ENCODE results near the gene HARS1. TPM values are rescaled to one million over a fixed set of nuclear protein-coding genes. Genes with fewer than 3 reads are reported as not detected.
A peak's percentile ranks its signal among the peaks of the same experiment; 100 is the strongest.
"Not testable (repeated sequence)": the region's sequence is repeated elsewhere in the genome, so short reads cannot be mapped to it uniquely, and the experiment has no call there.

Gene HARS1, protein sequence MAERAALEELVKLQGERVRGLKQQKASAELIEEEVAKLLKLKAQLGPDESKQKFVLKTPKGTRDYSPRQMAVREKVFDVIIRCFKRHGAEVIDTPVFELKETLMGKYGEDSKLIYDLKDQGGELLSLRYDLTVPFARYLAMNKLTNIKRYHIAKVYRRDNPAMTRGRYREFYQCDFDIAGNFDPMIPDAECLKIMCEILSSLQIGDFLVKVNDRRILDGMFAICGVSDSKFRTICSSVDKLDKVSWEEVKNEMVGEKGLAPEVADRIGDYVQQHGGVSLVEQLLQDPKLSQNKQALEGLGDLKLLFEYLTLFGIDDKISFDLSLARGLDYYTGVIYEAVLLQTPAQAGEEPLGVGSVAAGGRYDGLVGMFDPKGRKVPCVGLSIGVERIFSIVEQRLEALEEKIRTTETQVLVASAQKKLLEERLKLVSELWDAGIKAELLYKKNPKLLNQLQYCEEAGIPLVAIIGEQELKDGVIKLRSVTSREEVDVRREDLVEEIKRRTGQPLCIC
- total RNA-seq (10 to 100 TPM; 51.4 to 65.1 TPM), polyA plus RNA-seq (ENCODE audit: insufficient read length in 2 of 2) (100 to 1,000 TPM in 1 of 2 donors, 10 to 100 TPM in 1; 86.3 to 100 TPM)
- long read RNA-seq, donor 1, transcript HARS-211 (3 exons, 619 nt) = minor isoform, 7 of 201 reads
- long read RNA-seq, donor 1, transcript HARS-215 (13 exons, 1,945 nt) = major isoform, 31 of 201 reads
- long read RNA-seq, donor 1, partial matches to known transcripts = 120 of 201 reads
- long read RNA-seq, donor 1, other reads (novel, unspliced or antisense) = 41 of 201 reads
- long read RNA-seq, donor 2, transcript HARS-215 (13 exons, 1,945 nt) = major isoform, 7 of 57 reads
- long read RNA-seq, donor 2, partial matches to known transcripts = 34 of 57 reads
- long read RNA-seq, donor 2, other reads (novel, unspliced or antisense) = 16 of 57 reads
- long read RNA-seq, donor 3, transcript HARS-215 (13 exons, 1,945 nt) = major isoform, 19 of 90 reads
- long read RNA-seq, donor 3, partial matches to known transcripts = 42 of 90 reads
- long read RNA-seq, donor 3, other reads (novel, unspliced or antisense) = 27 of 90 reads
- long read RNA-seq, donor 4, transcript HARS-215 (13 exons, 1,945 nt) = major isoform, 12 of 522 reads
- long read RNA-seq, donor 4, partial matches to known transcripts = 426 of 522 reads
- long read RNA-seq, donor 4, other reads (novel, unspliced or antisense) = 82 of 522 reads

DNA sequence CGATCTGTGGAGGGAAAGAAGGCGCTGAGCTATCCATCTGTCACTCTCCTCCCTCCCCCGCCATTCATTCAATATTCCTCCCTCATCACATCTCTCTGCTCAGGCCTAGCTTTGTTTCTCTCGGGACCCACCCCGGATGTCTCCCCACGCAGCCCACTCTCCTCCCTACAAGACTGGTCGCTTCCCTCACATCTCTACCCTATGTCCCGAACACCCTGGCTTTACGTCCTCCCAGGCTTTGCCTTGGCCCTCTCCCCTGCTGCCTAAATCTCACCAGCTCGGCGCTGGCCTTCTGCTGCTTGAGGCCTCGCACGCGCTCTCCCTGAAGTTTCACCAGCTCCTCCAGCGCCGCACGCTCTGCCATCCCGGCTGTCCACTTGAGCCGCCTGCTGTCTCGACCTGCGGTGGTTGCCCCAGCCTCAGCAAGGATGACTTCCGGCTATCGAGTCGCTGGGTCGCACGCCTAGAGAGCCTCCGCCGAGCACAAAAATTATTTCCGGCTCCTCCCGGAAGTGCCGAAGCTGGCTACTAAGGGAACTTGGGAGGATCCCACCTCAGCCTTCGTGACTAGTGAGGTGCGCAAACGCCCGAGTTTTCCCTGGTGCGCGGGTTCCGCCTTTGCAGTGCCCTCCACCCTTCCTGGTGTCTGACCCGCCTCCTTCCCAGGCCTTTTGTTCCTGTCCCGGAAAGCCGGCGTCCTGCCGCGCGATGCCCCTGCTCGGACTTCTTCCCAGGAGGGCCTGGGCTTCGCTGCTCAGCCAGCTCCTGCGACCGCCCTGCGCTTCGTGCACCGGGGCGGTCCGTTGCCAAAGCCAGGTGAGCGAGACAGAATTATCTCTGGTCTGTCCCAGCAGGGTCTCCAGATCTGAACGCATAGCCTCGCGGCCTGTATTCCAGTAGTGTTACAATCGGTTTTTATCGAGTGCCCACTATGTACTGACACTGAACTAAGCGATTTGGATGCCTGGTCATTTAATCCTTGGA, at the start of gene HARS1, which contains the start of gene HARS2:
Gene HARS1, minus strand, starts transcription at position 430 of the 984 bp plus-strand sequence. Its CDS starts 66 bp downstream, at position 364.
Gene HARS2, plus strand, starts transcription at position 515 of the 984 bp plus-strand sequence. Its CDS starts 194 bp downstream, at position 709.
- under 1% methylated on average over 60 of the region's 61 CpGs for WGBS (ENCODE audit: insufficient coverage)
- Histone ChIP-seq H3K4me1 (ENCODE audit: control insufficient read depth, insufficient read depth, low read length) (peaks cover 26% of the 10 kb centered on the region), H3K27me3 (ENCODE audit: control insufficient read depth, insufficient read depth, low read length) (no peaks in the 10 kb centered on the region), H3K27ac (ENCODE audit: low read depth, low read length) (peak within 1 kb of the TSS; percentile 79), H3K4me3 (ENCODE audit: low read depth, low read length) (peak within 1 kb of the TSS; percentile 95), H3K9me3 (ENCODE audit: control insufficient read depth, insufficient read depth, low read length) (no peaks in the 10 kb centered on the region), H3K36me3 (ENCODE audit: control insufficient read depth, insufficient read depth, low read length) (peaks cover 27% of the 10 kb centered on the region)
- DNase-seq (ENCODE audit: low read depth in 4 of 6, low spot score in 6 of 6) = peak; percentile 65 to 97 (median 80)

DNA sequence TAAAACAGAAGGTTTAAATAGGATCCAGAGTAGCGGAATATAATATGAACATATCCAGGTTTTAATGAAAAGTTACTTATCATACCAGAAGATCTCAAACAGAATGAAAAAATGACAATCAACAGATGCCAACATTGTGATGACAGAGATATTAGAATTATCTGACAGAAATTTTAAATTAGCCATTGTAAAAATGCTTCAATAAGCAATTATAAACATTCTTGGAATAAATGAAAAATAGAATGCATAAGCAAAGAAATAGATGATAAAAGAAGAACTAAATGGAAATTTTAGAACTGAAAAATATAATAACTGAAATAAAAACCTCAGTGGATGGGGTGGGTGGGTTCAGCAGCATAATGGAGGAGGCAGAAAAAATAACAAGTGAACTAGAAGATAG, 46.3 kb upstream of the HARS1 start:
- Histone ChIP-seq H3K27ac (ENCODE audit: low read depth, low read length) (no peak overlapping the region), H3K27me3 (ENCODE audit: control insufficient read depth, insufficient read depth, low read length) (no peaks in the 10 kb centered on the region), H3K36me3 (ENCODE audit: control insufficient read depth, insufficient read depth, low read length) (no peaks in the 10 kb centered on the region), H3K4me1 (ENCODE audit: control insufficient read depth, insufficient read depth, low read length) (no peaks in the 10 kb centered on the region), H3K9me3 (ENCODE audit: control insufficient read depth, insufficient read depth, low read length) (no peaks in the 10 kb centered on the region), H3K4me3 (ENCODE audit: low read depth, low read length) (no peak overlapping the region)
- WGBS (ENCODE audit: insufficient coverage) = no CpG with 5 or more reads among the region's 1 CpG
- DNase-seq (ENCODE audit: low read depth in 4 of 6, low spot score in 6 of 6) = no peak

DNA sequence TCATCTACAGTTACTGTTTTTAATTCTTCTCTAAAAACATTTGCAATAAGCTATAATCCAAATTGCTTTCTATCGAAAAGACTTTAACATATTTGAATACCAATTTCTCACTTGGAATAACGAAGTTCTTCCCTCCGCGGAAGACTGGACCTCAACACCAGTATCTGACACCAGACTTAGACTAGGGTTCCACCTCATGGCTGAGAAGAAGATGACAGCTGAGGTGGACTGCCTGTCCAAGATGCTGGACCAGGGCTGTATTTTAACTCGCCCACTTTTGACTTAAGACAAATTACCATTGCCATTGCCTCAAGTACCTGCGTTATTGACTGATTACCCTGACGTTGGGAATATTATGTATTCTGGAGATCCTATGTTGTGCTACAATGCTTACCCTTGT, 43.2 kb upstream of the HARS1 start:
- Histone ChIP-seq H3K4me3 (ENCODE audit: low read depth, low read length) (no peak overlapping the region), H3K27ac (ENCODE audit: low read depth, low read length) (no peak overlapping the region), H3K27me3 (ENCODE audit: control insufficient read depth, insufficient read depth, low read length) (no peaks in the 10 kb centered on the region), H3K9me3 (ENCODE audit: control insufficient read depth, insufficient read depth, low read length) (no peaks in the 10 kb centered on the region), H3K36me3 (ENCODE audit: control insufficient read depth, insufficient read depth, low read length) (no peaks in the 10 kb centered on the region), H3K4me1 (ENCODE audit: control insufficient read depth, insufficient read depth, low read length) (no peaks in the 10 kb centered on the region)
- no peak for DNase-seq (ENCODE audit: low read depth in 4 of 6, low spot score in 6 of 6)
- WGBS (ENCODE audit: insufficient coverage) = 73% methylated on average over 4 of the region's 7 CpGs

DNA sequence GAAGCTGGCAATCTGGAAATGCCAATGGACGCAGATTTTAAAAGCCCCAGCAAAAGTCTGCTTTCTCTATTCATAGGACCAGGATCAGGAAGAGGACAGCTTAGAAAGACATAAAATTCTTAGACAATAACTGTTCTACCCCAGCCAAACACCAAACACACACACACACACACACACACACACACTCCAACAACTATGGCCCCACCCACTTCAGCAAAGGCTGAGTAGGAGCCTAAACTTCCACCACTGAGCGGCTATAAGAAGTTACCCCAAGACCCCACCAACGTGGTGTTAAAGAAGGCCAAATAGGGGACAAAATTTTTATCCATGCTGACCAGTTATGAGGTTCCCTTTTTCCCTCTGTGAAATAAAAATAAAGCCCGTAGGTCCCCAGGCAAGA, 41.9 kb upstream of the HARS1 start:
- WGBS (ENCODE audit: insufficient coverage) = 0% methylated on average over 1 of the region's 4 CpGs
- no peak overlapping the region for H3K27ac ChIP-seq (ENCODE audit: low read depth, low read length)
- no peak overlapping the region for H3K4me3 ChIP-seq (ENCODE audit: low read depth, low read length)
- no peaks in the 10 kb centered on the region for H3K36me3 ChIP-seq (ENCODE audit: control insufficient read depth, insufficient read depth, low read length)
- no peaks in the 10 kb centered on the region for H3K4me1 ChIP-seq (ENCODE audit: control insufficient read depth, insufficient read depth, low read length)
- H3K9me3 ChIP-seq (ENCODE audit: control insufficient read depth, insufficient read depth, low read length) = no peaks in the 10 kb centered on the region
- no peak for DNase-seq (ENCODE audit: low read depth in 4 of 6, low spot score in 6 of 6)
- H3K27me3 ChIP-seq (ENCODE audit: control insufficient read depth, insufficient read depth, low read length) = peaks cover 2% of the 10 kb centered on the region

DNA sequence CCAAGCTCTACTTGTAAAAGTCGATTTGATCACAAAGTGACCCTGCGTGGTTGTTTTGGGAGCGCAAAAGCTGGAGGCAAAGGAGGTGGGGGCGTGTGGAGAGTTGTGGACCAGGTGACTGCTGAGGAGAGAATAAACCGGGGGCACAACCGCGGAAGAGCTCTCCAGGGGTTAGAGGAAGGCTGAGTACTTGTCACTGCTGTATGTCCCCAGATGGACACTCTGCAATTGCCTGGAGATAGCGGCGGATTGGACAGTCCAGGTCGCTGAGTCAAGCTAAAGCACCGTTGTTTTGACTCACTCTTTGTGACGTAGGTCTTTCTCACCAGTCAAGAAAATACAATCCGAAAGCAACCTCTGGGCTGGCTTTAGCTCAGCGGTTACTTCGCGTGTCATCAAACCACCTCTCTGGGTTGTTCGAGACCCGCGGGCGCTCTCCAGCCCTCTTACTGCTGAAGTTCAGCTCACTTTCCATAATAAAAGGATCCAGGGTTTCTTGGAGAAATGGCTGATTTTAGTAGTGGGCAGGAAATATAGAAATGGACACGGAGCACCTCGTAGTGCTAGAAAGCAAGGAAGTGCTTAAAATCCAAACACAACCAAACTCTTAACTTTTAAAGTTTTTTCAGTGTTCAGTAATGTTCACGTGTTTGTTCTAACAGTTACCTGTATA, 34.8 kb upstream of the HARS1 start:
- no peaks in the 10 kb centered on the region for H3K36me3 ChIP-seq (ENCODE audit: control insufficient read depth, insufficient read depth, low read length)
- DNase-seq (ENCODE audit: low read depth in 4 of 6, low spot score in 6 of 6) = peak in 3 of 6 donors; percentile 15 to 57 (median 53)
- no peak overlapping the region for H3K27ac ChIP-seq (ENCODE audit: low read depth, low read length)
- WGBS (ENCODE audit: insufficient coverage) = 14% methylated on average over 13 of the region's 23 CpGs
- no peaks in the 10 kb centered on the region for H3K4me1 ChIP-seq (ENCODE audit: control insufficient read depth, insufficient read depth, low read length)
- H3K9me3 ChIP-seq (ENCODE audit: control insufficient read depth, insufficient read depth, low read length) = no peaks in the 10 kb centered on the region
- H3K4me3 ChIP-seq (ENCODE audit: low read depth, low read length) = no peak overlapping the region
- H3K27me3 ChIP-seq (ENCODE audit: control insufficient read depth, insufficient read depth, low read length) = peaks cover 11% of the 10 kb centered on the region

DNA sequence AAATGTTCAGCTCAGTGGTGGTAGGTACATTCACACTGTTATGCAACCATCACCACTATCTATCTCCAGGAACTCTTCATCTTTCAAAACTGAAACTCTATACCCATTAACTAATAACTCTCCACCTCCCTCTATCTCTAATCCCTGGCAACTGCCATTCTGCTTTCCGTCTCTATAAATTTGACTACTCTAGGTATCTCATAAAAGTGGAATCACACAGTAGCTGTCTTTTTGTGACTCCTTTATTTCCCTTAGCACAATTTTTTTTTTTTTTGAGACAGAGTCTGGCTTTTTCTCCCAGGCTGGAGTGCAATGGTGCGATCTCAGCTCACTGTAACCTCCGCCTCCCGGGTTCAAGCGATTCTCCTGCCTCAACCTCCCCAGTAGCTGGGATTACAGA, 30.2 kb upstream of the HARS1 start:
- WGBS (ENCODE audit: insufficient coverage) = 86% methylated on average over 1 of the region's 5 CpGs

DNA sequence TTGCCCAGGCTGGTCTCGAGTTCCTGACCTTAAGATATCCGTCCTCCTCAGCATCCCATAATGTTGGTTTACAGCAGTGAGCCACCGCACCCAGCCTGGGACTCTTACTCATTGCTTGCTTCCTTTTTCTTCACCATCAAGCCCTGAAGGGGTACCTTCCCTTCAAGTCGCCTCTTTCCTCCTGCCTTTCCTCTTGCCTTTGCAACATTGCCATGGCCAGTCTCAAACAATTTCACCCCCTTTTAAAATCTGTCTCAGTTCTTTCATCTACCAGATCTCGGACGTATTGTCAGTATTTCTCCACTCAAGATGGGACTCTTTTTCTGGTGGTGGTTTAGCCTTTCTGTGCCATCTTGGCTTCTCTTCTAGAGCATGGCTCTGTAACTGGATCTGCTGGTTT, 29.6 kb upstream of the HARS1 start:
- not testable (repeated sequence) for H3K4me1 ChIP-seq (ENCODE audit: control insufficient read depth, insufficient read depth, low read length); H3K27me3 ChIP-seq (ENCODE audit: control insufficient read depth, insufficient read depth, low read length); H3K36me3 ChIP-seq (ENCODE audit: control insufficient read depth, insufficient read depth, low read length); DNase-seq (ENCODE audit: low read depth in 4 of 6, low spot score in 6 of 6); H3K27ac ChIP-seq (ENCODE audit: low read depth, low read length); H3K4me3 ChIP-seq (ENCODE audit: low read depth, low read length); H3K9me3 ChIP-seq (ENCODE audit: control insufficient read depth, insufficient read depth, low read length)
- WGBS (ENCODE audit: insufficient coverage) = 41% methylated on average over 4 of the region's 6 CpGs

More for the DNA sequence above, 30.2 kb upstream of the HARS1 start:
- H3K9me3 ChIP-seq (ENCODE audit: control insufficient read depth, insufficient read depth, low read length); H3K27me3 ChIP-seq (ENCODE audit: control insufficient read depth, insufficient read depth, low read length); H3K4me1 ChIP-seq (ENCODE audit: control insufficient read depth, insufficient read depth, low read length); H3K27ac ChIP-seq (ENCODE audit: low read depth, low read length); H3K4me3 ChIP-seq (ENCODE audit: low read depth, low read length); H3K36me3 ChIP-seq (ENCODE audit: control insufficient read depth, insufficient read depth, low read length); DNase-seq (ENCODE audit: low read depth in 4 of 6, low spot score in 6 of 6): not testable (repeated sequence)

DNA sequence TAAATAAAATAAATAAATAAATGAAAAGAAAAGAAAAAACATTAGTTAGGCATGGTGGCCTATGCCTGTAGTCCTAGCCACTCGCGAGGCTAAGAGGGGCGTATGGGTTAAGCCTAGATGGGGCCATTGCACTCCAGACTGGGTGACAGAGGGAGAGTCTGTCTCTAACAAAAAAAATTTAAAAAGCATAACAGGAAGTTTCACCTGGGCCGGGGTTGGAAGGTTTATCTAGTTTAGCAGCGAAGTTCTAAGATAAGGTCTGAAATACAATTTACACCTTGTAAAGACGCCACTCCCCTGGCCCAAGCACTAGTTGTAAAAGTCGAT, 27.1 kb upstream of the HARS1 start:
- H3K27me3 ChIP-seq (ENCODE audit: control insufficient read depth, insufficient read depth, low read length) = peaks cover 6% of the 10 kb centered on the region
- DNase-seq (ENCODE audit: low read depth in 4 of 6, low spot score in 6 of 6) = no peak
- H3K4me1 ChIP-seq (ENCODE audit: control insufficient read depth, insufficient read depth, low read length) = no peaks in the 10 kb centered on the region
- H3K9me3 ChIP-seq (ENCODE audit: control insufficient read depth, insufficient read depth, low read length) = no peaks in the 10 kb centered on the region
- 76% methylated on average over 5 of the region's 7 CpGs for WGBS (ENCODE audit: insufficient coverage)
- H3K27ac ChIP-seq (ENCODE audit: low read depth, low read length) = no peak overlapping the region
- no peaks in the 10 kb centered on the region for H3K36me3 ChIP-seq (ENCODE audit: control insufficient read depth, insufficient read depth, low read length)
- H3K4me3 ChIP-seq (ENCODE audit: low read depth, low read length) = no peak overlapping the region

Data from spinal cord (tissue), 10 donors.